ENCODE measurements around the gene ASIC1.
"Not testable (repeated sequence)": the region's sequence is repeated elsewhere in the genome, so short reads cannot be mapped to it uniquely, and the experiment has no call there.

The ASIC1 gene

GRCh38 chr12:50061946-50062686, 4.7 kb downstream of the ASIC1 start:
- DNase-seq, result no peak

- DNase-seq, result no peak
Observed at GRCh38 chr12:50062728-50063460, 5.5 kb downstream of the ASIC1 start.

GRCh38 chr12:50065726-50066310, 8.4 kb downstream of the ASIC1 start:
- DNase-seq, result no peak

- DNase-seq, result no peak
Observed at GRCh38 chr12:50066402-50066801, 9.0 kb downstream of the ASIC1 start.

GRCh38 chr12:50069069-50069468, 11.7 kb downstream of the ASIC1 start:
- DNase-seq, result no peak

- no peak for DNase-seq
Observed at GRCh38 chr12:50069539-50069938, 12.1 kb downstream of the ASIC1 start.

GRCh38 chr12:50070314-50071060, 13.1 kb downstream of the ASIC1 start:
- peak; percentile 68 for DNase-seq

GRCh38 chr12:50072198-50072907, 15.0 kb downstream of the ASIC1 start:
- no peak for DNase-seq

GRCh38 chr12:50073206-50073605, 15.8 kb downstream of the ASIC1 start:
- DNase-seq, result no peak

GRCh38 chr12:50073712-50074111, 16.3 kb downstream of the ASIC1 start:
- no peak for DNase-seq

- DNase-seq, result peak; percentile 81
Observed at GRCh38 chr12:50074936-50075807, 17.8 kb downstream of the ASIC1 start.

GRCh38 chr12:50075808-50076170, 18.4 kb downstream of the ASIC1 start:
- DNase-seq, result no peak

- DNase-seq, result no peak
Observed at GRCh38 chr12:50077099-50077498, 19.7 kb downstream of the ASIC1 start.

- no peak for DNase-seq
Observed at GRCh38 chr12:50078281-50078680, 20.9 kb downstream of the ASIC1 start.

- no peak for DNase-seq
Observed at GRCh38 chr12:50079771-50080170, 22.4 kb downstream of the ASIC1 start.

GRCh38 chr12:50081096-50081808, 23.9 kb downstream of the ASIC1 start:
- no peak for DNase-seq

GRCh38 chr12:50082644-50083043, 25.2 kb downstream of the ASIC1 start:
- DNase-seq, result no peak

- DNase-seq, result no peak
Observed at GRCh38 chr12:50083301-50083700, 25.9 kb downstream of the ASIC1 start.

- DNase-seq, result not testable (repeated sequence)
Observed at GRCh38 chr12:50084409-50084774, 27.0 kb downstream of the ASIC1 start.

- peak; percentile 85 for DNase-seq
Observed at GRCh38 chr12:50084775-50085614, 27.6 kb downstream of the ASIC1 start, which contains the start of gene SMARCD1. Gene SMARCD1, plus strand, starts transcription at chr12:50085342. Its CDS starts 28 bp downstream, at chr12:50085370.

All from activated gamma-delta T cell treated with Interleukin-2 at 50 U/mL for 16 hours (primary cell).